ENCODE measurements around the gene DCAF10.
"Not testable (repeated sequence)": the region's sequence is repeated elsewhere in the genome, so short reads cannot be mapped to it uniquely, and the experiment has no call there.

Gene DCAF10

GRCh38 chr9:37792122-37792521 lies 8.5 kb upstream of the DCAF10 start:
- DNase-seq: no peak

GRCh38 chr9:37796232-37796631 lies 4.4 kb upstream of the DCAF10 start:
- DNase-seq: no peak

- DNase-seq: no peak
Observed at GRCh38 chr9:37798677-37799076, 1.9 kb upstream of the DCAF10 start.

GRCh38 chr9:37801287-37801850 lies 772 bp downstream of the DCAF10 start:
- DNase-seq: no peak

- no peak for DNase-seq
Observed at GRCh38 chr9:37801959-37802711, 1.5 kb downstream of the DCAF10 start.

GRCh38 chr9:37806271-37806670 lies 5.7 kb downstream of the DCAF10 start:
- no peak for DNase-seq

GRCh38 chr9:37809676-37810075 lies 9.1 kb downstream of the DCAF10 start:
- not testable (repeated sequence) for DNase-seq

- DNase-seq: no peak
Observed at GRCh38 chr9:37811906-37812476, 11.4 kb downstream of the DCAF10 start.

- no peak for DNase-seq
Observed at GRCh38 chr9:37812773-37813379, 12.3 kb downstream of the DCAF10 start.

GRCh38 chr9:37818849-37819248 lies 18.3 kb downstream of the DCAF10 start:
- DNase-seq: no peak

- no peak for DNase-seq
Observed at GRCh38 chr9:37820142-37820541, 19.5 kb downstream of the DCAF10 start.

GRCh38 chr9:37825174-37825573 lies 24.6 kb downstream of the DCAF10 start:
- DNase-seq: not testable (repeated sequence)

- no peak for DNase-seq
Observed at GRCh38 chr9:37827483-37828165, 27.0 kb downstream of the DCAF10 start.

GRCh38 chr9:37835821-37836220 lies 35.2 kb downstream of the DCAF10 start:
- no peak for DNase-seq

GRCh38 chr9:37836386-37836785 lies 35.8 kb downstream of the DCAF10 start:
- DNase-seq: no peak

- no peak for DNase-seq
Observed at GRCh38 chr9:37839496-37840461, 39.2 kb downstream of the DCAF10 start.

GRCh38 chr9:37840560-37841194 lies 40.1 kb downstream of the DCAF10 start:
- DNase-seq: no peak

- no peak for DNase-seq
Observed at GRCh38 chr9:37852222-37852621, 51.6 kb downstream of the DCAF10 start.

GRCh38 chr9:37856551-37856950 lies 56.0 kb downstream of the DCAF10 start:
- DNase-seq: no peak

GRCh38 chr9:37859043-37859442 lies 58.4 kb downstream of the DCAF10 start:
- DNase-seq: no peak

- no peak for DNase-seq
Observed at GRCh38 chr9:37862530-37862929, 61.9 kb downstream of the DCAF10 start.

Data from DMS 273 treated with DMSO at 0.1 percent for 48 hours (cell line).